NT2/D1 (cell line): ENCODE results near the gene CLP1.

Experiments
- SUZ12 ChIP-seq: IDR thresholded peaks from 2 replicates; pipeline ENCODE4 v1.6.1; 2011; ENCODE audit not compliant: insufficient read length, insufficient read depth; ENCODE audit errors: extremely low read depth
- YY1 ChIP-seq: IDR thresholded peaks from 2 replicates; pipeline ENCODE4 v1.6.1; 2011; ENCODE audit not compliant: insufficient read length, insufficient read depth
- ZNF274 ChIP-seq: IDR thresholded peaks from 2 replicates; pipeline ENCODE4 v1.6.1; 2011; ENCODE audit warnings: mild to moderate bottlenecking, low read depth, low read length

DNA sequence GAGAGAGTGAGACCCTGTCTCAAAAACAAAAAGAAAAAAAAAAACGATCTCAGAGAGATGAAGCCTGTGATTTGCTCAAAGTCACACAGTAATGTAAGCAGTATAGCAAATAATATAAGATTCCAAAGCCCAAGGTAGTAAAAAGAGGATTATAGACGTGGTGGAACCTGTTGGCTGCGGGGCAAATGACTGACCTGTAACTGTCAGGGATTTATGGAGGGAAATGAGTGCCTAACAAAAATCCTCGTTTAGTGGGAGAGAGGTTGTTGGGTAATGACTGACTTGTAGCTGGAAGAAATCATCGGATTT lies 723 bp upstream of the CLP1 start:
- TF ChIP-seq ZNF274 (no peak), YY1 (no peak), SUZ12 (no peak)
